DND-41 (cell line): ENCODE measurements around the gene BMPER.

Experiments used
- ATAC-seq: fragments of 200-7000 bp; cut with Tn5 transposase; 3 replicates; pipeline ENCODE4 v1.9.1; 2021; ENCODE audit warnings: low read depth; ENCODE audit not compliant: insufficient read depth
- DNase-seq: peaks from one replicate; pipeline ENCODE4 v3.0.0-alpha.2; 2020
- H2AFZ ChIP-seq: 2 replicates; pipeline ENCODE4 v1.6.0; 2012; ENCODE audit warnings: low read depth, low read length
- H3K27ac ChIP-seq: 2 replicates; pipeline ENCODE4 v1.5.1; 2012; ENCODE audit warnings: low read length, inconsistent platforms
- H3K27me3 ChIP-seq: fragments of 200-600 bp; sonication (generic); 2 replicates; pipeline ENCODE4 v1.6.0; 2012; ENCODE audit warnings: low read length, mild to moderate bottlenecking, inconsistent platforms; ENCODE audit not compliant: insufficient read depth, poor library complexity
- H3K36me3 ChIP-seq: 2 replicates; pipeline ENCODE4 v1.5.1; 2012; ENCODE audit warnings: low read length, inconsistent platforms; ENCODE audit not compliant: insufficient read depth
- H3K4me1 ChIP-seq: 2 replicates; pipeline ENCODE4 v1.5.1; 2012; ENCODE audit warnings: mild to moderate bottlenecking, low read length; ENCODE audit not compliant: insufficient read depth
- H3K4me2 ChIP-seq: 2 replicates; pipeline ENCODE4 v1.6.0; 2012; ENCODE audit warnings: mild to moderate bottlenecking, moderate library complexity, low read length, inconsistent platforms; ENCODE audit not compliant: insufficient read depth
- H3K4me3 ChIP-seq, 2 experiments: fragments of 200-600 bp in 1 of 2; shearing (Covaris generic) in 1 of 2; 2 replicates each; pipeline ENCODE4 v1.5.1; 2012 to 2016; ENCODE audit warnings: inconsistent platforms in 2 of 2, low read length in 2 of 2, mild to moderate bottlenecking in 2 of 2, low read depth in 1 of 2, moderate library complexity in 1 of 2
- H3K79me2 ChIP-seq: 2 replicates; pipeline ENCODE4 v1.6.0; 2012; ENCODE audit warnings: low read length, inconsistent platforms; ENCODE audit not compliant: insufficient read depth
- H3K9ac ChIP-seq: 2 replicates; pipeline ENCODE4 v1.6.0; 2012; ENCODE audit warnings: low read depth, mild to moderate bottlenecking, inconsistent platforms, low read length, moderate library complexity
- H3K9me3 ChIP-seq: 2 replicates; pipeline ENCODE4 v1.5.1; 2012; ENCODE audit warnings: low read length, moderate library complexity, mild to moderate bottlenecking, inconsistent platforms; ENCODE audit not compliant: insufficient read depth, severe bottlenecking
- H4K20me1 ChIP-seq: 2 replicates; pipeline ENCODE4 v1.6.0; 2012; ENCODE audit warnings: low read length; ENCODE audit not compliant: insufficient read depth
- CTCF ChIP-seq: IDR thresholded peaks from 2 replicates; pipeline ENCODE4 v1.5.1; 2012; ENCODE audit warnings: borderline replicate concordance, low read length, moderate library complexity, mild to moderate bottlenecking; ENCODE audit not compliant: poor library complexity, severe bottlenecking; ENCODE audit errors: extremely low read depth
- EZH2 ChIP-seq: IDR thresholded peaks from 3 replicates; pipeline ENCODE4 v1.6.1; 2012; ENCODE audit warnings: borderline replicate concordance, low read depth, mild to moderate bottlenecking, moderate library complexity, low read length, inconsistent platforms; ENCODE audit not compliant: severe bottlenecking

BMPER gene

GRCh38 chr7:33986951-33987947, 81.9 kb downstream of the BMPER start:
- Histone ChIP-seq H3K27me3 (no peaks in the 10 kb centered on the region), H3K4me2 (no peak overlapping the region), H3K36me3 (no peaks in the 10 kb centered on the region), H3K27ac (no peak overlapping the region), H3K4me3 (no peak overlapping the region), H3K79me2 (no peaks in the 10 kb centered on the region), H3K4me1 (no peaks in the 10 kb centered on the region), H3K9me3 (no peaks in the 10 kb centered on the region), H3K9ac (no peak overlapping the region), H2AFZ (no peak overlapping the region), H4K20me1 (no peaks in the 10 kb centered on the region)
- ATAC-seq = peak; percentile 73
- DNase-seq = no peak
- TF ChIP-seq EZH2 (no peak), CTCF (no peak)

- Histone ChIP-seq H2AFZ (peak overlapping the region; percentile 50), H3K79me2 (no peaks in the 10 kb centered on the region), H3K4me3 (peak overlapping the region in 1 of 2 experiments; percentile 2; a peak in 1 of 4 replicates), H3K4me2 (peak overlapping the region; percentile 30; the same call in 1 of the 2 replicates), H4K20me1 (no peaks in the 10 kb centered on the region), H3K27ac (no peak overlapping the region), H3K9ac (no peak overlapping the region), H3K9me3 (no peaks in the 10 kb centered on the region), H3K27me3 (no peaks in the 10 kb centered on the region), H3K4me1 (0 out of 2 replicates have a peak, but pooled peaks cover 3% of the 10 kb centered on the region), H3K36me3 (no peaks in the 10 kb centered on the region)
- DNase-seq = peak; percentile 7
- no peak for TF ChIP-seq EZH2
- no peak for TF ChIP-seq CTCF
- ATAC-seq = peak; percentile 83
Observed at GRCh38 chr7:33996899-33997298, 91.6 kb downstream of the BMPER start.

GRCh38 chr7:33998476-33998875, 93.1 kb downstream of the BMPER start:
- Histone ChIP-seq H3K4me2 (no peak overlapping the region), H3K4me1 (0 out of 2 replicates have a peak, but pooled peaks cover 3% of the 10 kb centered on the region), H4K20me1 (no peaks in the 10 kb centered on the region), H3K4me3 (no peak overlapping the region), H3K27ac (no peak overlapping the region), H3K36me3 (no peaks in the 10 kb centered on the region), H3K27me3 (no peaks in the 10 kb centered on the region), H3K9ac (no peak overlapping the region), H3K9me3 (no peaks in the 10 kb centered on the region), H2AFZ (no peak overlapping the region), H3K79me2 (no peaks in the 10 kb centered on the region)
- TF ChIP-seq CTCF = no peak
- no peak for TF ChIP-seq EZH2
- DNase-seq (no peak), ATAC-seq (no peak)
